Mammary epithelial cell (primary cell): Measurements from ENCODE around the gene VWA3B.

Experiments
- EZH2 ChIP-seq: IDR thresholded peaks from 2 replicates; pipeline ENCODE4 v1.6.1; 2012; ENCODE audit warnings: low read length, inconsistent platforms, borderline replicate concordance
- TF ChIP-seq, protein P1 (sequence below), 2 donors: IDR thresholded peaks in 1 of 2; conservative IDR thresholded peaks in 1 of 2; 2 replicates each; pipeline ENCODE4 v1.5.1; 2011 to 2012; ENCODE audit warnings: inconsistent platforms in 2 of 2, low read length in 2 of 2, mild to moderate bottlenecking in 2 of 2, control low read depth in 1 of 2, low read depth in 1 of 2; ENCODE audit not compliant: insufficient read depth in 1 of 2; ENCODE audit errors: extremely low read depth in 1 of 2

DNA sequence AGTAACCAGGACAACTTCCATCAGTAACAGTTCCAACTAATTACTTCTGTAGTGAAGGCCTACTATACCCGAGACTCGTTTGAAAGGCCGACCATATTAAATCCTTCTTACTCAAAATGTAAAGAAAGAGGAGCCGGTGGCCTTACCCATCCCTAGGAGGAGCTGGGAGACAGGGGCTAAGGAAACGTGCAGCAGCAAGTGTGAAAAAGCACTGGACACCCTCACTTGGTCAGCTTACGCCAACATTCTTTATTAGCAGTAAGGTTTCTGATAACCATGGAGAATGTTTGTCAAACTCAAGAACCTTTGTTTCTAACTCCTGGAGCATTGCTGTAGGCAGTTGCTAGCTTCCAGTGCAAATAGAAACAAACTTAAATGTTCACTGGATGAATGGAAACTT, 26.7 kb upstream of the VWA3B start:
- TF ChIP-seq, protein P1, sequence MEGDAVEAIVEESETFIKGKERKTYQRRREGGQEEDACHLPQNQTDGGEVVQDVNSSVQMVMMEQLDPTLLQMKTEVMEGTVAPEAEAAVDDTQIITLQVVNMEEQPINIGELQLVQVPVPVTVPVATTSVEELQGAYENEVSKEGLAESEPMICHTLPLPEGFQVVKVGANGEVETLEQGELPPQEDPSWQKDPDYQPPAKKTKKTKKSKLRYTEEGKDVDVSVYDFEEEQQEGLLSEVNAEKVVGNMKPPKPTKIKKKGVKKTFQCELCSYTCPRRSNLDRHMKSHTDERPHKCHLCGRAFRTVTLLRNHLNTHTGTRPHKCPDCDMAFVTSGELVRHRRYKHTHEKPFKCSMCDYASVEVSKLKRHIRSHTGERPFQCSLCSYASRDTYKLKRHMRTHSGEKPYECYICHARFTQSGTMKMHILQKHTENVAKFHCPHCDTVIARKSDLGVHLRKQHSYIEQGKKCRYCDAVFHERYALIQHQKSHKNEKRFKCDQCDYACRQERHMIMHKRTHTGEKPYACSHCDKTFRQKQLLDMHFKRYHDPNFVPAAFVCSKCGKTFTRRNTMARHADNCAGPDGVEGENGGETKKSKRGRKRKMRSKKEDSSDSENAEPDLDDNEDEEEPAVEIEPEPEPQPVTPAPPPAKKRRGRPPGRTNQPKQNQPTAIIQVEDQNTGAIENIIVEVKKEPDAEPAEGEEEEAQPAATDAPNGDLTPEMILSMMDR (conservative IDR thresholded peaks at IDR 0.05 in 1 of 2, IDR thresholded peaks at IDR 0.05 in 1 of 2; ENCODE audit: extremely low read depth in 1 of 2, insufficient read depth in 1 of 2, low read depth in 1 of 2, low read length in 2 of 2), result no peak
- TF ChIP-seq EZH2, result no peak
